ENCODE data around the gene COG1. TPM values are rescaled to one million over a fixed set of nuclear protein-coding genes. Genes with fewer than 3 reads are reported as not detected.
A peak's percentile ranks its signal among the peaks of the same experiment; 100 is the strongest.

The COG1 gene
- total RNA-seq, 2 donors from 2014 or later, result 27.1 to 27.8 TPM

DNA sequence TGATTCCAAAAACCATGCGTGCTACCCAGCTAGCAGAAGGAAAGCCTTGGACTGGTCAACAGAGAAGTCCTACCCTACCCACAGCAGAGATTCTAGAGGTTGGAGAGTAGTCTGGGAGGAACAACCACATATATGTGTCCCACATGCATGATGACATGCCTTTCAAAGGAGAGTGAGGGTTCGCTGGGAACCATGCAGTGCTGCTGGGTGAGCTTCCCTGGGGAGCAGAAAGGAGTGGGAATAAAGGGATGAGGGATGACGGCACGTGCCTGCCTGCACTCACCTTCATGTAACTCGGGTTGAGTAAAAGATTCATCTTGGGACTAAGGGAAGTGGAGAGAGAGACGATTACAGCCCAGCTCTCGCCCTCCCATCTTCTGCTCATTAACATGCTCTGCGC lies 59.0 kb downstream of the COG1 start:
- 91 to 92% methylated on average over 7 to 8 of the region's 8 CpGs for WGBS, 2 experiments (ENCODE audit: insufficient coverage in 1 of 2, insufficient read length in 1 of 2)
- Mint-ChIP-seq H3K4me3 (no peak overlapping the region), H3K27ac (no peak overlapping the region), H3K36me3 (ENCODE audit: low read depth) (peaks cover 10% of the 10 kb centered on the region), H3K9me3 (no peaks in the 10 kb centered on the region), H3K27me3 (ENCODE audit: insufficient read depth) (peaks cover 5% of the 10 kb centered on the region), H3K4me1 (peaks cover 30% of the 10 kb centered on the region)
- H3K4me3 ChIP-seq (ENCODE audit: low read length), result no peak overlapping the region
- H3K27ac ChIP-seq (ENCODE audit: low read depth, low read length), result no peak overlapping the region
- no peaks in the 10 kb centered on the region for H3K9me3 ChIP-seq (ENCODE audit: control insufficient read depth, low read length)
- peaks cover 12% of the 10 kb centered on the region for H3K4me1 ChIP-seq (ENCODE audit: control insufficient read depth, insufficient read depth, low read length)
- H3K27me3 ChIP-seq (ENCODE audit: control insufficient read depth, insufficient read depth, low read length, poor library complexity, severe bottlenecking), result no peaks in the 10 kb centered on the region
- DNase-seq, result no peak
- H3K9ac ChIP-seq (ENCODE audit: extremely low read depth, low read length, poor library complexity, severe bottlenecking), result no peak overlapping the region
- peaks cover 16% of the 10 kb centered on the region for H3K36me3 ChIP-seq (ENCODE audit: control insufficient read depth, insufficient read depth, low read length)
- TF ChIP-seq, protein P1, sequence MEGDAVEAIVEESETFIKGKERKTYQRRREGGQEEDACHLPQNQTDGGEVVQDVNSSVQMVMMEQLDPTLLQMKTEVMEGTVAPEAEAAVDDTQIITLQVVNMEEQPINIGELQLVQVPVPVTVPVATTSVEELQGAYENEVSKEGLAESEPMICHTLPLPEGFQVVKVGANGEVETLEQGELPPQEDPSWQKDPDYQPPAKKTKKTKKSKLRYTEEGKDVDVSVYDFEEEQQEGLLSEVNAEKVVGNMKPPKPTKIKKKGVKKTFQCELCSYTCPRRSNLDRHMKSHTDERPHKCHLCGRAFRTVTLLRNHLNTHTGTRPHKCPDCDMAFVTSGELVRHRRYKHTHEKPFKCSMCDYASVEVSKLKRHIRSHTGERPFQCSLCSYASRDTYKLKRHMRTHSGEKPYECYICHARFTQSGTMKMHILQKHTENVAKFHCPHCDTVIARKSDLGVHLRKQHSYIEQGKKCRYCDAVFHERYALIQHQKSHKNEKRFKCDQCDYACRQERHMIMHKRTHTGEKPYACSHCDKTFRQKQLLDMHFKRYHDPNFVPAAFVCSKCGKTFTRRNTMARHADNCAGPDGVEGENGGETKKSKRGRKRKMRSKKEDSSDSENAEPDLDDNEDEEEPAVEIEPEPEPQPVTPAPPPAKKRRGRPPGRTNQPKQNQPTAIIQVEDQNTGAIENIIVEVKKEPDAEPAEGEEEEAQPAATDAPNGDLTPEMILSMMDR (conservative IDR thresholded peaks at IDR 0.05), result no peak

DNA sequence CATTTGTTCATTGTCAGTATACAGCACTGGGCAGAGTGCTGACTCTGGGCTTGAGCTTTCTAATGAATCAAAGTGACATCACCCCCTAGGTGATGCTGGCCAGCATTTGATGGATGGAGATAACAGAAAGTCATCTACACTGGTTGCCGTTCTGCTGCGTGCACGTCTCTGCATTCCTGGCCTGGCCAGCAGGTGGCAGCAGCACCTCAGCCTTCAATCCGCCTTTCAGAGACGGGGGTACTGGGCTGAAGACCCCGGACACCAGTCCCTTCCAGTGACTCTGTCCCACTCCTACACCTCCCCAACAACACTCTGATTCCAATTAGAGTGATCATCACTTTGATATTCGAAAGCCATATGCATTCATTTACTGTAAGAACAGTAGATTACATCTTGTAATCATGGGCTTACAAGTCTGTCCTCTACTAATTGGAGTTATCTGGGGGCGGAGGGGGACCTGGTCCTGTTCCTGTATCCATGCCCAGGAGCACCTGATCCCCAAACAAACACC lies 62.9 kb downstream of the COG1 start:
- TF ChIP-seq, protein P1 (conservative IDR thresholded peaks at IDR 0.05), result peak; percentile 100
- peak; percentile 94 for DNase-seq
- H3K9me3 Mint-ChIP-seq, result no peaks in the 10 kb centered on the region
- H3K36me3 Mint-ChIP-seq (ENCODE audit: low read depth), result no peaks in the 10 kb centered on the region
- Histone ChIP-seq H3K4me1 (ENCODE audit: control insufficient read depth, insufficient read depth, low read length) (peaks cover 12% of the 10 kb centered on the region), H3K4me3 (ENCODE audit: low read length) (no peak overlapping the region), H3K27ac (ENCODE audit: low read depth, low read length) (no peak overlapping the region), H3K36me3 (ENCODE audit: control insufficient read depth, insufficient read depth, low read length) (no peaks in the 10 kb centered on the region), H3K9ac (ENCODE audit: extremely low read depth, low read length, poor library complexity, severe bottlenecking) (no peak overlapping the region), H3K9me3 (ENCODE audit: control insufficient read depth, low read length) (no peaks in the 10 kb centered on the region), H3K27me3 (ENCODE audit: control insufficient read depth, insufficient read depth, low read length, poor library complexity, severe bottlenecking) (no peaks in the 10 kb centered on the region)
- no peak overlapping the region for H3K27ac Mint-ChIP-seq
- no peak overlapping the region for H3K4me3 Mint-ChIP-seq
- peaks cover 25% of the 10 kb centered on the region for H3K4me1 Mint-ChIP-seq
- peaks cover 5% of the 10 kb centered on the region for H3K27me3 Mint-ChIP-seq (ENCODE audit: insufficient read depth)
- 16 to 22% methylated on average over 5 to 8 of the region's 8 CpGs for WGBS, 2 experiments (ENCODE audit: insufficient coverage in 1 of 2, insufficient read length in 1 of 2)

DNA sequence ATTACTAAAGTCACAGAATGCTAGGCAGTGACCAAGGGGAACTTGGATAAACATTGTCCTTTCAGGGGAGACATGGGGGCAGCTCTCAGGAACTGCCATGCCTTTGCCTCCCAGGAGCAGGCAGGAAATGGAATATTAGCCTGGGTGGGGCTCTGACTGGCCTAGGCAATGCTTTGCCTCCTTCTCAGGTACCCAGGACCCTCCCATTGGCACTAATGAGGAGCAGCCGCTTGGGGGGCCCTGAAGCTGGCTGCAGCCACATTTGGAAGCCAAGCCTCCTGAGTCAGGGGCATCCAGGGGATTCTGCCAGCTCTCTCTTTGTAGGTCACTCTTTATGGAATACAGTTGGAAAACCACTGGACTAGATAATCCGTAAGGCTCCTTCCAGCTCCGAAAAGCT lies 63.4 kb downstream of the COG1 start:
- H3K36me3 ChIP-seq (ENCODE audit: control insufficient read depth, insufficient read depth, low read length), result no peaks in the 10 kb centered on the region
- Mint-ChIP-seq H3K4me3 (no peak overlapping the region), H3K4me1 (peaks cover 21% of the 10 kb centered on the region), H3K27ac (no peak overlapping the region), H3K27me3 (ENCODE audit: insufficient read depth) (peaks cover 5% of the 10 kb centered on the region), H3K36me3 (ENCODE audit: low read depth) (no peaks in the 10 kb centered on the region), H3K9me3 (no peaks in the 10 kb centered on the region)
- DNase-seq, result peak; percentile 79
- no peak overlapping the region for H3K9ac ChIP-seq (ENCODE audit: extremely low read depth, low read length, poor library complexity, severe bottlenecking)
- no peak overlapping the region for H3K4me3 ChIP-seq (ENCODE audit: low read length)
- 91 to 100% methylated on average over 3 of the region's 3 CpGs for WGBS, 2 experiments (ENCODE audit: insufficient coverage in 1 of 2, insufficient read length in 1 of 2)
- no peaks in the 10 kb centered on the region for H3K27me3 ChIP-seq (ENCODE audit: control insufficient read depth, insufficient read depth, low read length, poor library complexity, severe bottlenecking)
- H3K9me3 ChIP-seq (ENCODE audit: control insufficient read depth, low read length), result no peaks in the 10 kb centered on the region
- no peak overlapping the region for H3K27ac ChIP-seq (ENCODE audit: low read depth, low read length)
- TF ChIP-seq, protein P1 (conservative IDR thresholded peaks at IDR 0.05), result no peak
- peaks cover 12% of the 10 kb centered on the region for H3K4me1 ChIP-seq (ENCODE audit: control insufficient read depth, insufficient read depth, low read length)
